ENCODE measurements around the gene SRPK2.

SRPK2 gene

GRCh38 chr7:105130048-105130447, 258.7 kb downstream of the SRPK2 start:
- no peak for DNase-seq

GRCh38 chr7:105127179-105127578, 261.5 kb downstream of the SRPK2 start:
- DNase-seq = no peak

- DNase-seq = no peak
These were observed 262.2 kb downstream of the SRPK2 start for GRCh38 chr7:105126436-105126975.

GRCh38 chr7:105125745-105126144, 263.0 kb downstream of the SRPK2 start:
- DNase-seq = no peak

GRCh38 chr7:105122619-105123018, 266.1 kb downstream of the SRPK2 start:
- DNase-seq = no peak

- DNase-seq = no peak
These were observed 269.8 kb downstream of the SRPK2 start for GRCh38 chr7:105118612-105119600.

GRCh38 chr7:105112440-105113418, 276.0 kb downstream of the SRPK2 start:
- DNase-seq = no peak

GRCh38 chr7:105107458-105107857, 281.3 kb downstream of the SRPK2 start:
- no peak for DNase-seq

GRCh38 chr7:105106473-105106872, 282.2 kb downstream of the SRPK2 start:
- DNase-seq = no peak

GRCh38 chr7:105105579-105105978, 283.1 kb downstream of the SRPK2 start:
- DNase-seq = no peak

- DNase-seq = no peak
These were observed 286.0 kb downstream of the SRPK2 start for GRCh38 chr7:105102557-105103352.

GRCh38 chr7:105101864-105102263, 286.9 kb downstream of the SRPK2 start:
- no peak for DNase-seq

- DNase-seq = peak; percentile 10
These were observed 289.7 kb downstream of the SRPK2 start for GRCh38 chr7:105098863-105099515.

- peak; percentile 19 for DNase-seq
These were observed 291.1 kb downstream of the SRPK2 start for GRCh38 chr7:105097619-105098018.

GRCh38 chr7:105096306-105096705, 292.4 kb downstream of the SRPK2 start:
- no peak for DNase-seq

- DNase-seq = no peak
These were observed 293.8 kb downstream of the SRPK2 start for GRCh38 chr7:105094966-105095365.

GRCh38 chr7:105088456-105088855, 300.3 kb downstream of the SRPK2 start:
- DNase-seq = no peak

GRCh38 chr7:105087981-105088380, 300.7 kb downstream of the SRPK2 start:
- no peak for DNase-seq

GRCh38 chr7:105086850-105087249, 301.9 kb downstream of the SRPK2 start:
- DNase-seq = no peak

GRCh38 chr7:105084581-105084980, 304.1 kb downstream of the SRPK2 start:
- no peak for DNase-seq

- DNase-seq = no peak
These were observed 309.4 kb downstream of the SRPK2 start for GRCh38 chr7:105079348-105079747.

GRCh38 chr7:105073143-105073542, 315.6 kb downstream of the SRPK2 start:
- DNase-seq = no peak
